Measurements from ENCODE around the gene RFX2.
A peak's percentile ranks its signal among the peaks of the same experiment; 100 is the strongest.
"Not testable (repeated sequence)": the region's sequence is repeated elsewhere in the genome, so short reads cannot be mapped to it uniquely, and the experiment has no call there.

Gene RFX2

GRCh38 chr19:6110360-6110977 is at the start of gene RFX2:
RFX2 (minus strand) TSS chr19:6110500; CDS start chr19:6047496, 63,004 bp downstream.
- DNase-seq, result peak; percentile 100

- DNase-seq, result no peak
These were observed 45.7 kb upstream of the RFX2 start for GRCh38 chr19:6156033-6156432.

DNA sequence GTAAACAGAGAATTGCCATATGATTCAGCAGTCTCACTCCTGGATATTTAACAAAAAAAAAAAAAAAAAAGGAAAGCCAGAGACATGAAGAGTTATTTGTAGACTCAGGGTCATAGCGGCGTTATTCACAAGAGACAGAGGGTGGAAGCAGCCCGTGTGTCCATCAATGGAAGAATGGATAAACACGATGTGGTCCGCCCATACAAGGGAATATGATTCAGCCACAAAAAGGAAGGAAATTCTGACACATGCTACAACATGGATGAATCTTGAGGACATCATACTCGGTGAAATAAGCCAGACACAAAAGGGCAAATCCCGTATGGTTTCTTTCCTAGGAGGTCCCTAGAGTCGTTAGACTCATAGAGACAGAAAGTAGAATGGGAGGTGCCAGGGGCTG is 40.0 kb upstream of the RFX2 start:
- no peak for DNase-seq

- DNase-seq, result no peak
These were observed 30.9 kb upstream of the RFX2 start for GRCh38 chr19:6141217-6141616.

DNA sequence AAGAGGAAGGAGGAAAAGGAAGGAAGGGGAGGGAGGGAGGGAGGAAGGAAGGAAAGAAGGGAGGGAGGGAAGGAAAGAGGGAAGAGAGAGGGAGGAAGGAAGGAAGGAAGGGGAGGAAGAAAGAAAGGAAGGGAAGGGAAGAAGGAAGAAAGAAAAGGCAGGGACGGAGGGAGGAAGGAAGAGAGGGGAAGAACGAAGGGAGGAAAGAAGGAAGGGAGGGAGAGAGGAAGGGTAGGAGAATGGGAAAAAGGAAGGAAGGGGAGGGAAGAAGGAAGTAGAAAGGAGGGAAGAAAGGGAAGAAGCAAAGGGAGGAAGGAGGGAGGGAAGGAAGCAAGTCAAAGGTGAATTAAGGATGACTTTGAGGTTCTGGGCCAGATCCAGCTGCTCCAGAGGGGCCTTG is 28.2 kb upstream of the RFX2 start:
- no peak for DNase-seq

GRCh38 chr19:6138066-6138465 is 27.8 kb upstream of the RFX2 start:
- no peak for DNase-seq

GRCh38 chr19:6133231-6133630 is 22.9 kb upstream of the RFX2 start:
- no peak for DNase-seq

DNA sequence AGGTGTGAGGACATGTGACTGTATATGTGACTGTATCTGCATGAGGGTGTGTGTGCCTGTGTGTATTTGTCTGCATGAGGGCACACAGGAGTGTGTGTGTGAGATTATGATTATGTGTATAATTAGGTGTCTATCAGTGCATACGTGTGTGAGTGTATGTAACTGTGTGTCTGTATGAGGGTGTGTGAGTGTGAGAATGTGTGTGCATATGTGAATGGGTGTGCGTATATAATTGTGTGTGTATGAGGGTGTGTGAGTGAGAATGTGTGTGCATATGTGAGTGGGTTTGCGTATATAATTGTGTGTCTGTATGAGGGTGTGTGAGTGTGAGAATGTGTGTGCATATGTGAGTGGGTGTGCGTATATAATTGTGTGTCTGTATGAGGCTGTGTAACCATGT is 22.2 kb upstream of the RFX2 start:
- DNase-seq, result no peak

DNA sequence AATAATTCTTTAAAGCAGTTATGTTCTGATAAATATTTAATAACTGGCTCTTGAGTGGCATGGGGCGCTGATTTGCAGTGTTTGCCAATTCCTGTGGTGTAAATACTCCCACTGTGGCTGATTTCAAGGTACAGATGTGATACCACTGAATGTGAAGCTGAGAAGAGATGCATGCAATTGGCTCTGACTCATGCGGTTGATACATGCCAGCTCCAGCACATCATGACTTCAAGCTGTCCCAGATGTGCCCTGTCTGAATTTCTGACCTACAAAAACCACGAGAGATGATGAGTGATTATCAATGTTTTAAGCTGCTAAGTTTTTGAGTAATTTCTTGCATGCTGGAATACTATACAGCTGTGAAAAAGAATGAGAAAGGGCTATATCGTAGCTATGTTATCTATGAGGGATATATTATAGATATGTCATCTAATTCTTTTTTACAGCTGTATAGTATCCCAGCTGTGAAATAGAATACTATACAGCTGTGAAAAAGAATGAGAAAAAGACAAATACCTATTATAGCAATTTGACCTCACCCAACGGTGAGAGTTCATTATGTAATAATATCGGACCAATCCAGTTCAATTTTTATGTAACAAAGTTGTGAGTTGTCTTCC is 17.5 kb upstream of the RFX2 start:
- DNase-seq, result no peak

DNA sequence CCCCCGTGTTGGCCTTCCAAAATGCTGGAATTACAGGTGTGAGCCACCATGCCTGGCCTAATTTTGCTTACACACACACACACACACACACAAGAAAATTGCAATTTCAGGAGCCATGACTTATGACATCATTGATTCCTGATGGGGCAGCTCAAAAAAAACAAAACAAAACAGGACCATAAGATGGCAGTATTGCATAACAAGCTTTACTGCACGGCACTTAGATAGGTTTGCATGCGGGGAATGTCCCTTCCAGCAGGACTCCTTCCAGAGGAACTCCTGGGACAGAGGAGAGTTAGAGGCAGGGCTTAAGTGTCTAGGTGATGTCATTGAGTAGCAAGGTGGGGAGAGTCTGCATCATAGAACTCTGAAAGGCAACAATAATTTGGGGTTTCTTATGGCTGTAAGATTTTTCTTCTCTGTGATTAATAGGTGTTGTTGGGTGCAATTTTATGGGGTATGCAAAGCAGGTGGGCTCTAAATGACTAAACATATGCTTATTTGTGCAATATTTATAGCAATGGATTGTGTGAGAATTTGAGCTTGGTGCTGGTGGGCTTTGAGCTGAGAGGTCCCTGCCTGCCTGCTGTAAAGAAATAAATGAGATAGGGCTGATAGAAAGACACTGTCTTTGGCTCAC is 16.2 kb upstream of the RFX2 start:
- DNase-seq, result peak; percentile 85

DNA sequence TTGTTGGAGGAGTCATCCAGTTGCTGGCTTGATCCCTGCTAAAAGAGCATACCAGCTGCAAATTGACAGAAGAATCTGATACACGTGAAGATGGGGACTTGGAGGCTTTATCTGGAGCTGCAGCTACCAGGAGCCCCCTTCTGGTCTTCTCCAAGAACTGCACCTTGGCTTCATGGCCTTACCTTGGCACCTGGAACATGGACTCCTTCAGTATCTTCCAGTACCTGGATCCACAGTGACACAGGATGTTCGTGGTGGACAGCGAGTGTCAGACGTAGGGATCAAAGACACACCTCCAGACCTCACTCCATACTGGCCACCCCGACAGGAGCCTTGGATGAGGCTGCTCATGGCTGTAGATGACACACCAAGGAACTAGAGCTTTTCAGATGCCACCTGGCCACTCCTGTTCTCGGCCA is 15.3 kb upstream of the RFX2 start:
- peak; percentile 91 for DNase-seq

GRCh38 chr19:6119031-6119430 is 8.7 kb upstream of the RFX2 start:
- no peak for DNase-seq

- DNase-seq, result no peak
These were observed 7.7 kb upstream of the RFX2 start for GRCh38 chr19:6118043-6118442.

GRCh38 chr19:6117534-6117933 is 7.2 kb upstream of the RFX2 start:
- DNase-seq, result no peak

DNA sequence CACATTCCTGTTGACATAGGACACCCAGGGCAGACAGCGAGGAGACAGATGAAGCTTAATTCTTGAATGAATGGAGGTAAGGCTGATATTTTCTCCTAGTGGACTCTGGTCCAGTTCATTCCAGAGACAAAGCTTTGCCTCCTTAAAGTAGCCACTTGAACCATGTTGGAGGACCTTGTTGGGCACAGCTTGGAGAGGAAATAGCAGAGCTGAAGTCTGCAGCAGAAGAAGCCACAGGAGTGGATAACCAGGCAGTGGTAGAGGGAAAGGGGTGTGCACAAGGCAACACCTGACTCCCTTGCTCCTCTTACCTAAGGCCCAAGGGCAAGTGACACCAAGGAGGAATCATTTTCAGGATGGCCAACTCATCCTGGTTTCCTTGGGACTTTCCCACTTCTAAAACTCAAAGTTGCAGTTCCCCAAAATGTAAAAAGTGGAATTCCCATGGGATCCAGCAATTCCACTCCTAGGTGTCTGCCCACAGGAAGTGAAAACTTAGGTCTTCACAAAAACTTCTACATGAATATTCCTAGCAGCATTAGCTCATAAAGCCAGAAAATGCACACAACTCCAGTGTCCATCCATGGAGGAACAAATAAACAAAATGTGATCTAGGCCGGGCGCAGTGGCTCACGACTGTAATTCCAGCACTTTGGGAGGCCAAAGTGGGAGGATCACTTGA is 6.6 kb upstream of the RFX2 start:
- no peak for DNase-seq

GRCh38 chr19:6115992-6116391 is 5.7 kb upstream of the RFX2 start:
- DNase-seq, result peak; percentile 38

DNA sequence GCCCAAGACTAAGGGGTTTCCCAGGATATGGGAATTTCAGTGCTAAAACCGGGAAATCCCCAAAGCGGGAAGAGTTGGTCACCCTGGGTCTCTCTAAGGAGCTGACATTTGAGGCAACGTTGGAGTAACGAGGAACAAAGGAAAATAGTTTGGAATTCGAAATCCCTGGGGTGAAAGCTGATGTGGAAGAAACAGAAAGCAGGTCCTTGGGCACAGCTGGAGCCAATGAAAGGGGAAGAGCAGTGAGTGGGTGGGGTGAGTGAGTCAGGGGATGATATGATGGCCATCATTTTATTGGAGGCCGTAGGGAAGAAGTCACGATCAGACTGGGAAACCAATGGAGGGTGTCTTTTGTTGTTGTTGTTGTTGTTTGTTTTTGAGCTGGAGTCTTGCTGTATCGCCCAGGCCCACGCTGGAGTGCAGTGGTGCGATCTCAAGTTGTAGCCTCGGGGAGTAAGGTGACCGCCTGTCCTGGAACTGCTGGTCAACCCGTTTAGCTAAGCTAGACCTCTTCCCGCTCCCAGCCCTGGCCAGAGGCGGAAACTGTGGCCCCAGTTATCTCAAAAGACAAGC is 3.4 kb upstream of the RFX2 start:
- DNase-seq, result no peak

DNA sequence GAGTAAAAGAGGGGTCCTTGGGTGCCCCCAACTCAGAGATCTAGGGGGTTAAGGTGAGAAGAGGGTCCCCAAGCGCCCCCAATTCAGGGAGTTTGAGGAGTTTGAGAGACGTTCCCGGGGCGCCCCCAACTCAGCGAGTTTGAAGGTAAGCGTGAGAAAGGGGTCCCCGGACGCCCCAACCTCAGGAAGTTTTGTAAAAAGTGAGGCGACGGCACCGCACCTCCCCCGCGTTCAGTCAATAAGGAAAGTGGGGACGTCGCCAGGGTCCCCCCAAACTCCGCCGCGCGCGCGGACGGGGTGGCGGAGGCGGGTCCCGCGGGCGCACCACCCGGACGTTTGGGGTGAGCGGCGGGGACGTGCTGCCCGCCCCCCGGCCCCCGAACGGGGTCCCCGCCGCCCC is 353 bp downstream of the RFX2 start:
- DNase-seq, result no peak

DNA sequence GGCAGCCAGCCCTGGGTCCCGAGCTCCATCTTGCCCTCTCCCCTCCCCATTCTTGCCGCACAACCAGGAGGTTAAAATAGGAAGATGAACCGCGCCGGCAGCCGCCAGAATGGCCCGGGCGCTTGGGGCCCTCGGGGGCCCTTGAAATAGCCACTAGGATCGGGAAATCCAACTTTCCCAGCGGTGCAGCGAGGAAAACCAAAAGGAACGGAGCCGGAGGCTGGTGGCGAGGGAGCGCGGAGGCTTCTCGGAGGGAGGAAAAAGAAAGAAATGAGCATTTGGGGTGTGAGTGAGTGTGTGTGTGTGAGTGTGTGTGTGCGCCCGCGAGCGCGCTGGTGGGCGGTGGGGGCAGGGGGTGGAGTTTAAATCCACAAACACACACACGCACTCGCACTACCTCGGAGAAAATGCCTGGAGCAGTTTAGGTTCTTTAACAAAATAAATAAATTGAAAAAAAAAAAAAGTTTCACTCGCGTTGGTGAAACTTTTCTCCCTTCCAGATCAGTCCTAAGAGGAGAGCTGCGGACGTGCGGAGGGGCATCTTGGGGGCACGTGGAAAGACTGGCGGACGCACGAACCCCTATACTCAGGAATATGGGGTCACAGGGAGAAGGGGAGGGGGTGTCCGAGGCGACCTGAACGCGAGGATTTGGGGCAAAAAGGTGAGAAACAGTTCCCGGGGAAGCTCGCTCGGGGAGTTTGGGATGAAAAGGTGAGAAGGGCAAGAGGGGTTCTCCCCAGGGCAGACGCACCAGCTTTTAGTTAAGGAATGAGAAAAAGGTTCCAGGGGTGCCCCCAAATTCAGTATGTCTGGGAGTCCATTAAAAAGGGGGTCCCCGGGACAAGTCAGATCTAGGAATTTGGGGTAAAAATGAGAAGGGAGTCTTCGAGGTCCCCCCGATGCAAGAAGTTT is 1.3 kb downstream of the RFX2 start:
- DNase-seq, result peak; percentile 72

GRCh38 chr19:6106643-6107294 is 3.5 kb downstream of the RFX2 start:
- DNase-seq, result not testable (repeated sequence)

GRCh38 chr19:6105444-6105843 is 4.9 kb downstream of the RFX2 start:
- no peak for DNase-seq

DNA sequence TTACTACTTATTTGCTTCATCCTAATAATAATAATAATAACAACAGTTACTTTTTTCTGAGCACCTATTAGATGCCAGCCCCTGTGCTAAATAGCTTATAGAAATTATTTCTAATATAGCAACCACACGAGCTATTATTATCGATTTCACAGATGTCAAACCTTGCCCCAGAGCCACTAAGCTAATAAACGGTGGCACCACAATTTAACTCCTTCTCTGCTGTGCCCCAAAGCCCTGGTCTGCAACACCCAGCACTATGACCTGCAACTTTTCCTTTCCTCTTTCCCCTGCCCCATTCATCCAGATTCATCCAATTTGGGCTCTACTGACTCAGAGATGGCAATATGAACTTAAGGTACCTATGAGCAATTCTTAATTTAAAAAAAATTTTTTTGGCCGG is 6.4 kb downstream of the RFX2 start:
- DNase-seq, result no peak
